HepG2 (cell line): ENCODE results near the gene THOC2.

Experiments
- CENPBD1 ChIP-seq: sonication (generic); formaldehyde crosslinking; IDR thresholded peaks from 2 replicates; pipeline ENCODE4 v1.8.0; 2022; ENCODE audit warnings: missing genetic modification reagents, low read depth, mild to moderate bottlenecking, borderline replicate concordance
- POLR2G ChIP-seq: fragments of 200-400 bp; formaldehyde crosslinking; IDR thresholded peaks from 2 replicates; pipeline ENCODE4 v1.6.1; 2018; ENCODE audit warnings: mild to moderate bottlenecking, low read depth, low read length, moderate library complexity
- SIN3A ChIP-seq: IDR thresholded peaks from 2 replicates; pipeline ENCODE4 v1.6.1; 2011; ENCODE audit warnings: low read depth, mild to moderate bottlenecking, control low read depth, low read length, borderline replicate concordance
- TAF1 ChIP-seq: sonication (generic); formaldehyde crosslinking; IDR thresholded peaks from 2 replicates; pipeline ENCODE4 v1.4.0; 2020; ENCODE audit warnings: missing genetic modification reagents
- TMF1 ChIP-seq: sonication (generic); formaldehyde crosslinking; IDR thresholded peaks from 2 replicates; pipeline ENCODE4 v1.8.1; 2022; ENCODE audit warnings: low read depth, missing genetic modification reagents

GRCh38 chrX:123691776-123692175 lies 41.1 kb downstream of the THOC2 start:
- TF ChIP-seq SIN3A (no peak), TAF1 (CRISPR knock-in tag) (no peak), POLR2G (no peak), TMF1 (CRISPR knock-in tag) (no peak), CENPBD1 (no peak)
